Gastrocnemius medialis (tissue), 4 donors: ENCODE results near the gene AK5. TPM values are rescaled to one million over a fixed set of nuclear protein-coding genes. Genes with fewer than 3 reads are reported as not detected.

ENCODE experiments used
- ATAC-seq, 2 donors: fragments of 150-250 bp; one replicate each; pipeline ENCODE4 v1.9.1; 2016
- DNase-seq, 2 donors: peaks; one replicate each; pipeline ENCODE4 v3.0.0-alpha.2; 2019
- H3K27ac ChIP-seq, 4 donors: fragments of 200-600 bp; sonication (generic); 1 replicate in 1 of 4; 2 replicates in 3 of 4; pipeline ENCODE4 v1.5.1; 2016 to 2018; ENCODE audit warnings: mild to moderate bottlenecking in 2 of 4, moderate library complexity in 1 of 4
- H3K27me3 ChIP-seq, 3 donors: fragments of 200-600 bp; sonication (generic) in 2 of 3; 1 replicate in 1 of 3; 2 replicates in 2 of 3; pipeline versions ENCODE4 v1.5.1 to v1.6.0; 2016 to 2019; ENCODE audit warnings: mild to moderate bottlenecking in 1 of 3, moderate library complexity in 1 of 3
- H3K36me3 ChIP-seq, 2 donors: fragments of 200-600 bp; sonication (generic) in 1 of 2; one replicate each; pipeline ENCODE4 v1.5.1; 2017 to 2018
- H3K4me1 ChIP-seq, 2 donors: fragments of 200-600 bp; sonication (generic) in 1 of 2; one replicate each; pipeline ENCODE4 v1.5.1; 2016 to 2017; ENCODE audit warnings: mild to moderate bottlenecking in 2 of 2
- H3K4me3 ChIP-seq, 4 donors: fragments of 200-600 bp; sonication (generic) in 3 of 4; 1 replicate in 1 of 4; 2 replicates in 3 of 4; pipeline ENCODE4 v1.5.1; 2016 to 2019; ENCODE audit warnings: mild to moderate bottlenecking in 2 of 4
- H3K9me3 ChIP-seq, 3 donors: fragments of 200-600 bp; sonication (generic) in 2 of 3; 1 replicate in 1 of 3; 2 replicates in 2 of 3; pipeline ENCODE4 v1.5.1; 2016 to 2019
- CTCF ChIP-seq, 5 experiments: fragments of 450-650 bp in 3 of 5; fragments of 200-600 bp in 2 of 5; sonication (generic) in 2 of 5; IDR thresholded peaks in 4 of 5; conservative IDR thresholded peaks in 1 of 5; 1 replicate in 4 of 5; 2 replicates in 1 of 5; pipeline ENCODE4 v1.5.1; 2016 to 2019; ENCODE audit warnings: antibody characterized with exemption in 5 of 5, mild to moderate bottlenecking in 3 of 5, moderate library complexity in 3 of 5
- POLR2A ChIP-seq, 2 donors: fragments of 450-650 bp; IDR thresholded peaks; one replicate each; pipeline ENCODE4 v1.6.1; 2017; ENCODE audit warnings: antibody characterized with exemption in 2 of 2, mild to moderate bottlenecking in 2 of 2, moderate library complexity in 2 of 2
- in situ Hi-C, 4 donors: fragments of 200-750 bp; cut with MboI; loops; one replicate each; pipeline versions ENCODE4 v1.15.0 to v1.8.0; 2017; ENCODE audit warnings: low sequenced_read_pairs in 4 of 4
- intact Hi-C: fragments of 100-400 bp; cut with DNase I; formaldehyde crosslinking; loops from one replicate; pipeline ENCODE4 v1.15.1; 2023; ENCODE audit warnings: low total_unique reads
- total RNA-seq, 4 donors: library from RNA; depleted of rRNA; stranded (reverse); fragments of >200 nt; gene quantifications; one replicate each; pipeline versions ENCODE4 v1.1.0 to v1.2.3, GENCODE V29; 2016

AK5 gene
- total RNA-seq, 4 donors from 2014 or later, result 0.07 to 1.8 TPM; not detected in 2

DNA sequence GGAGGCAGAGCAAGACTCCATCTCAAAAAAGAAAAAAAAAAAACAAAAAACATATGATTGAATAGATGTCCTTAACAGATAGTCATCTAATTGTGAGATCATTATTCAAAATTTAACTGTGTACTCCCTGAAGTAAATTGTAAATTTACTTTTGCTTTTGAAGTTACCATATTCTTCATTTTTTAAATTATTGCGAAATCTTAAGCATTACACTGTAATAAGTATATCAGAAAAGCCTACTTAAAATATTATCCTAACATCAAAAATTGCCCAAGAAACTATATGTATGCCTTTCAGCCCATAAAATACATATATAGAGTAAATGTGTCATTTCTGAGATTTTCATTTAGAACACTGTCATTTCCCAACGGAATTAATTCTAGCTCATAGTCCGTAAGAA lies 91.9 kb downstream of the AK5 start:
- in situ Hi-C loops (no loop called here), intact Hi-C loops (no loop called here)
- Histone ChIP-seq H3K27ac (no peak overlapping the region), H3K4me3 (no peak overlapping the region), H3K36me3 (no peaks in the 10 kb centered on the region), H3K4me1 (no peaks in the 10 kb centered on the region), H3K9me3 (no peaks in the 10 kb centered on the region), H3K27me3 (no peaks in the 10 kb centered on the region)
- no peak for TF ChIP-seq CTCF (IDR thresholded peaks at IDR 0.05 in 4 of 5, conservative IDR thresholded peaks at IDR 0.05 in 1 of 5)
- TF ChIP-seq POLR2A (IDR thresholded peaks at IDR 0.05), result no peak
- no peak for DNase-seq
- no peak for ATAC-seq

GRCh38 chr1:77375541-77375940 lies 93.7 kb downstream of the AK5 start:
- ATAC-seq, result no peak
- Histone ChIP-seq H3K9me3 (no peaks in the 10 kb centered on the region), H3K4me3 (no peak overlapping the region), H3K36me3 (no peaks in the 10 kb centered on the region), H3K27ac (no peak overlapping the region), H3K4me1 (no peaks in the 10 kb centered on the region), H3K27me3 (no peaks in the 10 kb centered on the region)
- DNase-seq, result no peak
- TF ChIP-seq POLR2A (IDR thresholded peaks at IDR 0.05) (no peak), CTCF (IDR thresholded peaks at IDR 0.05 in 4 of 5, conservative IDR thresholded peaks at IDR 0.05 in 1 of 5) (no peak)
- in situ Hi-C loops, result no loop called here
- intact Hi-C loops, result no loop called here

DNA sequence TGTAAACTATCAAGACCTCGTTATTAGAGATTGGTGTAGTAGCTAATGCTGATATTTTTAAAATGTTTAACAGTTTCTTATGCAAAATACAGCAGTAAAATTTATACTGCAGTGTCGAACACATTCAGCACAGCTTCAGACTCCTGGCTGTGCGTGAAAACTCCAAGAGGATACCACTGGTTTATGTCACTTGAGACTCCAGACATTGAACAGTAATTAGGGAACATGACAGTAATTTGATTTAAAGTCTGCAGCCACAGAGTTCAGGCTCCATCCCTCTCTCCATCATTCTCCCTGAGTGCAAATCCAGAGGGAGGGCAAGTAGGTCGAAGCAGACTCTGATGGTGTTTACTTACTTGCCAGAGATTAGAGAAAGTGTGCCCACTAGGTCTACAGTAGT lies 94.2 kb downstream of the AK5 start:
- Histone ChIP-seq H3K4me1 (no peaks in the 10 kb centered on the region), H3K36me3 (no peaks in the 10 kb centered on the region), H3K9me3 (no peaks in the 10 kb centered on the region), H3K27ac (no peak overlapping the region), H3K4me3 (no peak overlapping the region), H3K27me3 (no peaks in the 10 kb centered on the region)
- in situ Hi-C loops, result no loop called here
- DNase-seq, result no peak
- intact Hi-C loops, result no loop called here
- no peak for ATAC-seq
- TF ChIP-seq POLR2A (IDR thresholded peaks at IDR 0.05) (no peak), CTCF (IDR thresholded peaks at IDR 0.05 in 4 of 5, conservative IDR thresholded peaks at IDR 0.05 in 1 of 5) (no peak)

DNA sequence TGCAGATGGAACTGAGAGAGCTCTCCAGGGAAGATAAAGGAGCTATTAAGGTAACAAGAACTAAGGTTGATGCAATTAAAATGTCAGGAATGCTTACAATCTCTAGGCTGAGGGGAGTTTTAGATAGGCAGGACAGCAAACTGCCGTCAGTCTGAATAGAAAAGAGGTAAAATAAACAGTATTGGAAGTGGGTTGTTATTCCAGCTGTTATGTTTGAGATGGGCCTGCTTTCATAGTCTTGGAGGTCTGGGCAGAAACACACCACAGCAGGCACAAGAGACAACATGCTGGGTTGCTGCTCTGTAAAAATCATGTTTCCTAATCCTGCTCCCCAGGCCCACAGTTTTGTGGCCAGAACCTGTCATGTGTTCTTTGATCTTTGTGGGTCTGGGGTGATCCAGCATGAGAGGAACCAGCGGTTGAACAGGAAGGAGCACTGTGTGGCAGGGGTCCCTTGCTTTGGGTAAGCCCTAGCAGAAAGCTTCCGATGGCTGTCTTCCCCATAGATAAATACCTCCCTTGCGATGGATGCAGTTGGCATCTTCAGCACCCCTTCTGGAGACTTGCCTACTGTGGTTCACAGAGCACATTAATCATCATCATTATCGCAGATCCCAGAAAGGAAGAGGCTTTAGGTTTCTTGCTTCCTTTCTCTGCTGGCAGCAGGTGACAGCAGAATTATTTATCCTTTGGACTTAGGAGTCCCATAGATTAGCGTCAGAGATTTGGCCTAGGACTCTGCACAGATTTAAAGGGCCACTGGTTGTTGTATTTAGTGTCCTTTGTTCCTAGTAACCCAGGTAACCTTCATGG lies 97.1 kb downstream of the AK5 start:
- DNase-seq (no peak), ATAC-seq (no peak)
- TF ChIP-seq POLR2A (IDR thresholded peaks at IDR 0.05) (no peak), CTCF (IDR thresholded peaks at IDR 0.05 in 4 of 5, conservative IDR thresholded peaks at IDR 0.05 in 1 of 5) (no peak)
- in situ Hi-C loops (no loop called here), intact Hi-C loops (no loop called here)
- no peak overlapping the region for H3K4me3 ChIP-seq
- H3K4me1 ChIP-seq, result no peaks in the 10 kb centered on the region
- H3K36me3 ChIP-seq, result no peaks in the 10 kb centered on the region
- H3K9me3 ChIP-seq, result no peaks in the 10 kb centered on the region
- H3K27ac ChIP-seq, result no peak overlapping the region
- H3K27me3 ChIP-seq, result no peaks in the 10 kb centered on the region

- Histone ChIP-seq H3K27me3 (no peaks in the 10 kb centered on the region), H3K36me3 (no peaks in the 10 kb centered on the region), H3K27ac (no peak overlapping the region), H3K9me3 (no peaks in the 10 kb centered on the region), H3K4me3 (no peak overlapping the region), H3K4me1 (no peaks in the 10 kb centered on the region)
- DNase-seq, result no peak
- intact Hi-C loops, result no loop called here
- in situ Hi-C loops, result no loop called here
- no peak for TF ChIP-seq CTCF (IDR thresholded peaks at IDR 0.05 in 4 of 5, conservative IDR thresholded peaks at IDR 0.05 in 1 of 5)
- TF ChIP-seq POLR2A (IDR thresholded peaks at IDR 0.05), result no peak
- ATAC-seq, result no peak
Measured at GRCh38 chr1:77382366-77382765, 100.5 kb downstream of the AK5 start.
